ENCODE measurements around the gene USP3.
"Not testable (repeated sequence)": the region's sequence is repeated elsewhere in the genome, so short reads cannot be mapped to it uniquely, and the experiment has no call there.

The USP3 gene

DNA sequence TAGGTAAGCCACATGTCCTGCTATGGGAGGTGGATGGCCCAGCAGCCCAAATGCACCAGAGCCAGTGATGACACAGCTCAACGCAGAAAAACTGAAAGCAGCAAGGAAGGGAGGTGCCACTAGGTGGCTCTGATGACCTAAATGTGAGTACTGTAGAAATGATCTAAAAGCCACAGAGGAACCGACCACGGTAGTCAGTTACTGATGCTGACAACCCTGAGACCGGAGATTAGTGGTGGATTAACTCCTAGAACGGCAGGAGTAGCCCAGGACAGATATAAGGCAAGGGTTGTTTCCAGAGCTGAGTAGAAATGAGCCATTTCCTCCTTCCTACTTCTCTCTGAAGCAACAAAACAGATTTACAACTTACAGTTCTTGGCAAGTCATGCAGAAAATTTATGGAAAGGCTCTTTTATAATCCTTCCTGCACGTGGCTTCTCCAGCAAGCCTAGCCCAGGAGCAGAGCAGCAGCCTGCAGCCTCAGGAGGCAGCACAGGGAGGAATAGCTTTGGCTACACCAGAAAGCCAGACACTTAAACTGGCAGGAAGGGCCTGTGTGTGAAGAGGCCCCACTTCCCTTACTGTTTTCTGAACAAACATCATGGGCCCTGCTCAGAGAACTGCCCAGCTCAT lies 105.9 kb downstream of the USP3 start:
- peak; percentile 50 for DNase-seq (ENCODE audit: low read depth)

DNA sequence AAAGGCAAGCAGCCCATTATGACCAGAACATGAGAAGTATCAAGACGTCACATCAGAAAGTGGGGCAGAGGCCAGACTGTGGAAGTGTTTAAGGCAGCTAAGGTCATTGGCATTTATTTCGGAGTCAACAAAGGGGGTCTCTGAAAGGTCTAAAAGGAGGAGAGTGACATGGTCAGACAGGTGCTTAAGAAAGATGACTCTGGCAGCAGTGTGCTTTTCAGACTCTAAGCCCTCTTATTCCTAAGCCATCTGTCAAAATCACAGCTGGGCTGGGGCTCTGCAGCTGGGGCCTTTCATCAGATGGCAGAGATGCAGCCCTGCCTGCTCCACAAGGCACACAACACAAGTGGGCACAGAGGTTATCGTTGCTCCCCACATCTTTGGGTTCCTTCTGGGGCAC lies 106.8 kb downstream of the USP3 start:
- DNase-seq (ENCODE audit: low read depth), result no peak

DNA sequence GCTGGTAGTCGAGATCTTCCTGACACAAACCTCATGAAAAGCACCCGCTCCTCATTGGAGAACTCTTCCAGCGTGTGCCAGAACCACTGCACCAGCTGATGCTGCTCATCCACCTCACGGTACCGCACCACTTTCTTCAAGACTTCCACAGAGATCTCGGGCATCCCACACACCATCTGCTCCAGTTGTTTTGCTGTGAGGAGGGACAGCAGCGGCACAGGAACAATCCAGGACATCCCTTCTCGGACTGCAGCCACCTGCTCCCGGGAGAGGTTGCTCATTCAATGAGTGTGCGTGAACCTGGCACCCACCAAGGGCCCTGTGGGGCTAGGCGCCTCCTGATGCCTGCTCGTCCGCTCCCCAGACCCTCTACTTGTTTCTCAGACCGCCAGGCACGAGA lies 107.9 kb downstream of the USP3 start:
- no peak for DNase-seq (ENCODE audit: low read depth)

DNA sequence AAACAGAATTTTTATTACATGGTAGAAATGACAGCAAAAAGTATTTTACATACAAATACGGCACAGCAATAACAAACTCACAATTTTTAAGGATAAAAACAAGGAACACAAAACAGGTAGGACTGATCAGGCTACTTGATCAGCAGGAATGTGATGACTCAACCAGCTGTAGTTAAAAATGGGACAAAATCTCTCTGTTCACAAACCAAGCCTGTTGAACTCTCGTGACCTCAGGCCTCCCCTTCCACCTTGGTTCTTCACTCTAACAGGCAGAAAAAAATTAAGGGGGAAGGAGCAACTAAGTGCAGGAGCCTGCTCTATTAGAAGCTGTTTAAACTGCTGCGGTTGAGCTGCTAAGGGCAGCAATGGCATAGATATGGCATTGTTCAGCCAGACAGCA lies 111.5 kb downstream of the USP3 start:
- no peak for DNase-seq (ENCODE audit: low read depth)

DNA sequence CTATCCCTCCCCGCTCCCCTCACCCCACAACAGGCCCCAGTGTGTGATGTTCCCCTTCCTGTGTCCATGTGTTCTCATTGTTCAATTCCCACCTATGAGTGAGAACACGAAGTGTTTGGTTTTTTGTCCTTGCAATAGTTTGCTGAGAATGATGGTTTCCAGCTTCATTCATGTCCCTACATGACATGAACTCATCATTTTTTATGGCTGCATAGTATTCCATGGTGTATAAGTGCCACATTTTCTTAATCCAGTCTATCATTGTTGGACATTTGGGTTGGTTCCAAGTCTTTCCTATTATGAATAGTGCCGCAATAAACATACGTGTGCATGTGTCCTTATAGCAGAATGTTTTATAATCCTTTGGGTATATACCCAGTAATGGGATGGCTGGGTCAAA lies 112.8 kb downstream of the USP3 start:
- DNase-seq (ENCODE audit: low read depth), result not testable (repeated sequence)

DNA sequence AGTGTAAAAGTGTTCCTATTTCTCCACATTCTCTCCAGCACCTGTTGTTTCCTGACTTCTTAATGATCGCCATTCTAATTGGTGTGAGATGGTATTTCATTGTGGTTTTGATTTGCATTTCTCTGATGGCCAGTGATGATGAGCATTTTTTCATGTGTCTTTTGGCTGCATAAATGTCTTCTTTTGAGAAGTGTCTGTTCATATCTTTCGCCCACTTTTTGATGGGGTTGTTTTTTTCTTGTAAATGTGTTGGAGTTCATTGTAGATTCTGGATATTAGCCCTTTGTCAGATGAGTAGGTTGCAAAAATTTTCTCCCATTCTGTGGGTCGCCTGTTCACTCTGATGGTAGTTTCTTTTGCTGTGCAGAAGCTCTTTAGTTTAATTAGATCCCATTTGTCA lies 113.2 kb downstream of the USP3 start:
- not testable (repeated sequence) for DNase-seq (ENCODE audit: low read depth)

DNA sequence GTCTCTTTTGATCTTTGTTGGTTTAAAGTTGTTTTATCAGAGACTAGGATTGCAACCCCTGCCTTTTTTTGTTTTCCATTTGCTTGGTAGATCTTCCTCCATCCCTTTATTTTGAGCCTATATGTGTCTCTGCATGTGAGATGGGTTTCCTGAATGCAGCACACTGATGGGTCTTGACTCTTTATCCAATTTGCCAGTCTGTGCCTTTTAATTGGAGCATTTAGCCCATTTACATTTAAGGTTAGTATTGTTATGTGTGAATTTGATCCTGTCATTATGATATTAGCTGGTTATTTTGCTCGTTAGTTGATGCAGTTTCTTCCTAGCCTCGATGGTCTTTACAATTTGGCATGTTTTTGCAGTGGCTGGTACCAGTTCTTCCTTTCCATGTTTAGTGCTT lies 116.4 kb downstream of the USP3 start:
- DNase-seq (ENCODE audit: low read depth), result not testable (repeated sequence)

DNA sequence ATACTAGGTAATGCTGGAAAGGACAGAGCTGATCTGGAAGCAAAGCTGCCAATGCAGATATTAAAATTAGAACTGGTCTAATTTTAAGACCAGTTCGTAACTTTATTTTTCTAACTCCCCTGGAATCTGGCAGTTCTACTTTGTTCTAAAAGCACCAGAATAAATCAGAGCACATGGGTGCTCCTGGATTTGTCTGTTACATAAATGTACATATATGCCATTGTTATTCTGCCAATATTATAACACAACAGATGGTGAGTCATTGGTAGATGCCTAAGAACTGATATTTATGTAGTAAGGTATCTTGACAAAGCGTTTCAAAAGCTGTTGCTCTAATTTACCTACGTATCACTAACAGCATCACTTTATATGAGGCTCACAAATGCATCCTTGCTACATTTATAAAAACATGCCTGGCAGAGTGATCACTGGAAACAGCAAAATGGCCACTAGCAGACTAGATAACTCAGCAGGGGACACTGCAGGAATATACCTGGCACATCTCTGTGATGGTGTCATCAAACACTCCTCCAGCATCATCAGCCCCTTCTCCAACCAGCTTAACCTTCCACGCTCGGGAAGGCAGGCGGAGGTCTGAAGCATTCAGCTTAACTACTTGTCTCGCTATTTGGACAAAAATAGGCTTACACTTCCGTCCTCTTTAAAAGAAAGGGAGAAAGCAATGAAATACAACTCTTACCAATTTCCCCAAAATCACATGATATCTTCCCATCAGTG lies 119.0 kb downstream of the USP3 start:
- DNase-seq (ENCODE audit: low read depth), result no peak

DNA sequence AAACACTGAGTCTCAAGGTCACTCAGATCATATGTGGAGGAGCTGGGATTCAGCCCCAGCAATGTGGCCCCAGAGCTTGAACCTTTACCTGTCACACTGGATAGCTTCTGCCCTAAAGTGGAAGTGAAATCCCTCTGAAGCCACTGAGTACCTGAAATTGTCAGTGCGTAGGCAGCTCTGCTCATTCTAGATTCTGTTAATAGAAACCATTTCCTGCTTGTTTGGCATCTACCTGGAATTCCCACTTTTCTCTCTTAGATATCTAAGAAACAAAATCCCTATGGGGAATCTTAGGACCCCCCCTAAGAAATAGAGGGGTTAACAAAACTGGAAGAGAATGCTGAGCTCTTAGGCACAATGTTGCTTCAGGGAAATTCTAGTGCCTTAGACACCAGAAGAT lies 122.6 kb downstream of the USP3 start:
- no peak for DNase-seq (ENCODE audit: low read depth)

DNA sequence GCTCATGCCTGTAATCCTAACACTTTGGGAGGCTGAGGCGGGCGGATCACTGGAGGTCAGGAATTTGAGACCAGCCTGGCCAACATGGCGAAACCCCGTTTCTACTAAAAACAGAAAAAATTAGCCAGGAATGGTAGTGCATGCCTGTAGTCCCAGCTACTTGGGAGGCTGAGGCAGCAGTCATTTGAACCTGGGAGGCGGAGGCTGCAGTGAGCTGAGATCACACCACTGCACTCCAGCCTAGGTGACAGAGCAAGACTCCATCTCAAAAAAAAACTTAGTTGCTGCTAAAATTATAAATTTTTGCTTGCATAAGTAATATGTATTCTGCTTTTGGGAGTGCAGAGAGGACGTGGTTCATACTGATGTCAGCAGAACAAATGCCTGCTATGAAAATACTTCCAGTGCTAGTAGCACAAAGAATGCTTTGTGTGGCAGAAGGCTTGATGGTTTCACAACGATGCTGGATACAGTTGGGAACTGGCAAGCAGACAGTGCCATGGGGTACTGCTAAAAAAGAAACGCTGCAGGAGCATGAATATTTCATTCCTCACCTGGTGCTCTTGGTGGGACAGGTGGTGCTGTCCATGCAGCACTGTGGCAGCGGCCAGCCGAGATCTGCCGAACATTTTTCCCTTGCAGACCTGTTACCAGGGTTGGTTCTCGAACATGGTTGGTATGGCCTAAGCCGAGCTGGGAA lies 123.9 kb downstream of the USP3 start:
- no peak for DNase-seq (ENCODE audit: low read depth)

DNA sequence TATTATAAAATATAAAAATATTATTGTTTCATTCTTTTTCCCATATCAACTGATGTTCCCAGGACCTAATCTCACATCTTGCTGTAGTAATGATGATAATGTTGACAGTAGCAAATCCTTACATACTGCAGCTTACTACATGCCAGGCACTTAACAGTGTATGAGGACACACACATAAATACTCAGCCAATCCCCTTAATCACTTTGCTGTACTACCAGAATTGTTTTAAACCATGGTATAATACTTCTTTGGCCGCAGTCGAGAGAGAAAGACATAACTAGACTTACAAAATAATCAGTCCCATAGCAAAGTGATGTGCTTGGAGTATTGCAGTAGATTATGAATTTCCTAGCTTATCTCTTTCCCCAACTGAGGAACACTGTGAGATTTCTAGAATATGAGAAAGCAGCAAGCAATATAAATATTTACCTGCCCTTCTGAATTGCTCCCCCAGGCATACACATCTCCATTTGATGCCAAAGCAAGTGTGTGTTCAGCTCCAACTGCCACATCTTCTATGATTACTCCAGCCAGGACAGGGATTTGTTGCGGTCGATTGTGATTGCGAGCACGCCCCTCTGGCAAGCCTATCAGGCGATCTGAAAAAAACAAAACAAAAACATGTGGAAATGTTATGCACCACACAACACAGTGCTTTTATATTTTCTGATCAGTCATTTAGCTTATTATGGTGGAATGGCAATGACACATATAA lies 125.8 kb downstream of the USP3 start:
- no peak for DNase-seq (ENCODE audit: low read depth)

DNA sequence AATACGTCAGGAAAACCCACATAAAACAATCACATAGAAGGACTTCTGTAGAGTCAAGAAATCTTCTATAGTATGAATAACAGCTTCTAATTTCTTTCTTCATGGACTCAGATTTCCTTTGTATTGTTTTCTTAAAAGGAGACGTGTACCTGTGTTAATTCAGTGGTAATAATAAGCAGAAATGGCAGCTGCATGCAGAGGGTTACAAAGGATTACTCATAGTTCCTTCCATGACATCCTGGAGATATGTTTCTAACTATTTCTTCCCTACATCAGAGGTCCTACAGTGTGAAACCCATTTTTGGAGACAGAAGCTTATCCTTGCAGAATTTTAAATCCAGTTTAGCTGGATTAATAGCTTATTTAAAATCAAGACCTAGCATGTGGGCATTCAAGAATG lies 128.9 kb downstream of the USP3 start:
- DNase-seq (ENCODE audit: low read depth), result no peak

DNA sequence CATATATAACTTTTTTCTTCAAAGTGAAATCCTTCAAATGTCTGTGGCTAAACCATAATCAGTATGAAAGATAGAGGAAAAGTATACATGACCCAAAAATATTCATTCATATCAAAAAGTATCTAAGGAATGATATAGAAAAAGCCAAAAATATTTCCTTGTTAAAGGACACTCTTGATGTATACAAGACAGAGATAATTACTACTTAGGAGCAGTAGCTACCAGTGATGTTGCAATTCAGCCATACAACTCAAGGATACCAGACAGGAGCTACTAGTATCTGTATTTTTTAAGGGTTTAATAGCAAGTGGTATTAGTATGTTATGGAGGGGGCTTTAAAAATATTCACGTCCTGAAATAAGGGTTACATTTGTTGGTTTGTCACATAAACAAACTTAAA lies 129.8 kb downstream of the USP3 start:
- DNase-seq (ENCODE audit: low read depth), result no peak

DNA sequence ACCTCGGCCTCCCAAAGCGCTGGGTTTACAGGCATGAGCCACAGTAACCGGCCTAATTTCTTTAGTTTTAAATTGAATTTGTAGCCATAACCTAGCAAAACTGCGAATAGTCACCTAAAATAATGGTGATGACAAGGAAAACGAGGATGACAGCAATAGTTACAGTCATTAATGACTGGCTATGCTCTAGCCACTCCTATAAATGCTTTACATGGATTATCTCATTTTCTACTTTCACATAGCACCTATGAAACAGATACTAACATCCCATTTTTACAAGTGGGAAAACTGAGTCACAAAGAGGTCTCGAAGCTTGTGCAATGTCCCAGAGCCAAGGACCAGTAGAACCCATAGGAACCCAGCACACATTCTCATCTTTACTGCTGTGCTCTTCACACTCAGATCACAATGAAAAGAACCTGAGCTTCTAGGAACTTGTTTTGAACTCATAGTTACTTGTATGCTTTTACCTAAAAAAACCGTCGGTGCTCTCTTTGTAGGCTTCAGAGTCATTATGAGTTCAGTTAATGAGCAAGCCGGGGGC lies 132.2 kb downstream of the USP3 start:
- DNase-seq (ENCODE audit: low read depth), result no peak

DNA sequence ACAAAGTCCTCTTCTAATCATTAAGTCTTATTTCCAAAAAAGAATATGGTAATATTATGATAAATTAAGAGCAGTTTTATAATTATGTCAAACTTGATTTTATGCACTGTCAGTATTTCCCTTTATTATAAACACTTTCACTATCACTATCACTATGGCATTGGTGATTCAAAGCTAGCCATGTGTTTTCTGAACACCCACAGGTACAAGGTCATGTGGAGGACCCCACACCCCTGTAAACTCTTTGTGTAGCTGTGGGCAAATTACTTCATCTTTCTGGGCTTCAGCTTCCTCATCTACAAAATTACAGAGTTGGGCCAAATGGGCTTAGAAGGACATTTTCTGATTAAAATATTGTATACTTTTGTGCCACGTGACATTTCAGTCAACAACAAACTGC lies 134.4 kb downstream of the USP3 start:
- no peak for DNase-seq (ENCODE audit: low read depth)

DNA sequence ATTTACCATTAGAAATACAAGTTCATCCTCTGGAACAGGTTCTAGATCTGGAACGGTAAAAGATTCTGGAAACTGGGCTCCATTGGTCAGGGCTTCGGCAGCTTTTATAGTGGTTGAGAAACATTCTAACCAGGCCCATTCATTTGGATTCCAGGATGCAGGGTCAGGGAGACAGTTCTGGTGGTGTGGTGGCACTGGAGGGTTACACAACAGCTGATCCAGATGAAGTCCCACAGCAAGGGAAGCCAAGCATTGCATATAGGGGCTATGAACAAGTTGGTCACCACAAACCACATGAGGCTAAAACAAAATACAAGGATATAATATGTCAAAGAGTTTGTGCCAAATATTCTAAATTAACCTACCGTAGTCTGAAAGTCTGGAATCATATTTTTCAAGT lies 135.8 kb downstream of the USP3 start:
- no peak for DNase-seq (ENCODE audit: low read depth)
